NCI-H526 treated with DMSO at 0.1 percent for 48 hours (cell line): ENCODE measurements around the gene TMEM117.
"Not testable (repeated sequence)": the region's sequence is repeated elsewhere in the genome, so short reads cannot be mapped to it uniquely, and the experiment has no call there.

Experiments
- DNase-seq: peaks from one replicate; lab custom pipeline; 2025; lab: John Stamatoyannopoulos, UW

The TMEM117 gene

GRCh38 chr12:44223736-44224135 is 387.9 kb downstream of the TMEM117 start:
- no peak for DNase-seq

DNA sequence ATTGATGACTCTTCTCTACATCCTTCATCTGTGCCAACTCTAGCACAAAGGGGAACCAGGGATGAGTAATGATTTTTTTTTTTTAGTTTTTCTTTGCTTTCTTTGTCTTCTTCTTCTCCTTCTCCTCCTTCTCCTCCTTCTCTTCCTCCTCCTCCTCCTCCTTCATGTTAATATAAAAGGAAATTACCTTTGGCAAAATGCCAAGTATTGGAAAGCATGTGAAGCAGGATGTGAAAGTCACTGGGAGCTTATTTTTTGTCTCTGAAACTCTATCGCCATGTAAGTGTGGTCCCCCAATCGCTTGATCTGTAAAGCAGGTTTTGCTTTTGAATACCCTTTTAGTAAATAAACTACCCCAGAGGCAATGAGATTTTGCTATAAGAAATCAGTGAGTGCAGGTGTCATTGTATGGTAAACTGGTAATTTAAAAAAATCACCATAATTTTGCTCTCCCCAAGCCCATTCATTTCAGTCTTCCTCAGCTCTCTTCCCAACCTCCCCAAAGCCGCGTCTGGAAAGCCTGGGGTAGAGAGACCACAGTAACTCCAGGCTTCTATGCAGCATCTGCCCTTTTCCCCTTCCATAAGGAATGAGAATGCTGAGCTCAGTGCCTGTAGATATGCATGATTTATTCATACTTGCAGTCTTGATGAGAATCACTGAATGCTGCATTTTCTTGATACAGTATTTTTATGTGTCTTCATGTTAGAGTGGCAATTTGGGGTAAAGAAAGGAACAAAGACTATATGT is 388.7 kb downstream of the TMEM117 start:
- no peak for DNase-seq

GRCh38 chr12:44225149-44225510 is 389.2 kb downstream of the TMEM117 start:
- no peak for DNase-seq

DNA sequence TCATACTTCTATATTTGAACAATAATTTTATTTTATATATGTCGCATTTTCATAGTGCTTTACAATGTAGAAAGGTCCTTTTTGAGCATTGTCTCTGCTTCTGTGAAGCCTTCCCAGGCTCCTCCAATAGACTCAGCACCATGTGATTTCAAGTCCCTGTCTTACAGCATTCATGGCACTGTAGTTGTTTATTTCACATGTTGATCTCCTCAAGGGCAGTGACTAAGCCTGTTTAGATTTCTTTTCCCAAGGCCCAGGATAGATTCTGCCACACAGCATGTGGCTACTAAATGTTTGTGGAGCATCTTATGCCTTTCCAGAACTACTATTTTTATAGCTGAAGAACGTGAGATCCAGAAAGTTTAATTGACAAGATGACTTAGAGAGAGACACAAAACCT is 391.7 kb downstream of the TMEM117 start:
- no peak for DNase-seq

- DNase-seq, result no peak
Observed at GRCh38 chr12:44229846-44230245, 394.0 kb downstream of the TMEM117 start.

GRCh38 chr12:44235674-44236073 is 399.8 kb downstream of the TMEM117 start:
- no peak for DNase-seq

- DNase-seq, result no peak
Observed at GRCh38 chr12:44240186-44240585, 404.3 kb downstream of the TMEM117 start.

GRCh38 chr12:44245932-44246331 is 410.1 kb downstream of the TMEM117 start:
- no peak for DNase-seq

GRCh38 chr12:44246482-44247105 is 410.7 kb downstream of the TMEM117 start:
- DNase-seq, result no peak

- no peak for DNase-seq
Observed at GRCh38 chr12:44247588-44247987, 411.7 kb downstream of the TMEM117 start.

- DNase-seq, result no peak
Observed at GRCh38 chr12:44248436-44248835, 412.6 kb downstream of the TMEM117 start.

- DNase-seq, result not testable (repeated sequence)
Observed at GRCh38 chr12:44250440-44250839, 414.6 kb downstream of the TMEM117 start.

GRCh38 chr12:44253338-44253856 is 417.5 kb downstream of the TMEM117 start:
- no peak for DNase-seq

GRCh38 chr12:44258246-44258645 is 422.4 kb downstream of the TMEM117 start:
- no peak for DNase-seq

DNA sequence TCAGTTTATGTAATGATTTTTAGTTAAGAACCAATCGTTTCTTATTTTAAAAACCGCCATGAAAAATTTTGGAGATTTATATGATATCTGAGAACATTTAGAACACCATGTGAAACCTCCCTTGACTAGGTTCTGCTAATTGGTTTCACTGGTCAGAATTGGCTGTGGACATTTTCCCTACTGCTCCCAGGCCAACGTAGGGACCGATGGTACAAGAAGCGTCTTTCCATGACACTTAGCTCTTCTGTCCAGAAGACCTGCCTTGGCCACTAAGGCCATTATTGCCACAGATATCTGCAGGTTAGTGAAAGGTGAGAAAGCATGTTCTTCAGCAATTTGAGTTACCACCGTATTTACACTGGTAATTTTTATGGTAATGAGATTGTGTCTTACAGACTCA is 424.0 kb downstream of the TMEM117 start:
- no peak for DNase-seq

GRCh38 chr12:44260581-44260980 is 424.7 kb downstream of the TMEM117 start:
- no peak for DNase-seq

DNA sequence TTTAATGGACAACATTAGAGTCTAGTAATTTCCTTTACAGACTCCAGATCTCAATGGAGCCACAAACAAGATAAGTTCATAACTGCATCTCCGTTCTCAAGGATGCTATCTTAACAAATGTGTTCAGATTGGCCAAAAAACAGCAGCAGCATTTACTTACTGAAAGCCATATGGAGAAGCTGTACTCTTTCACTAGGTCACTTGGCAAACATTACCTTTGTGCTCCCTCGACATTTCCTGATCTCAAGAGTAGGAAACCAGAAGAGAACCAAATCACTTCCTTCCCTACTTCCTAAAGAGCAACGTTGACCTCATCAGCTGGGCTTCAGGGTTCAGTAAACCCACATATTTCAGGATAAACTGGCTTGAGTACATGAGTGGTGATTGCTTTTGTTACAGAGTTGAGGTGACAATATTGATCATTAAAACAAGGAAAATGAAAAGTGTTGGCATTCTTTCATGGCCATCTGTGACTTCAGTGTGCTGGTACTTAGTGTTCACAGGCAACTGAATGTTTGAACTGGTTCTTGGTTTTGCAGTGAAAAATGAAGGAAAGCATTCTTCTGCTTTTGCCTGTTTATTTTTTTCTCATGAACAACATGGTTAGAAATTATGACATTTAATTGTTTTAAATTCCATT is 449.6 kb downstream of the TMEM117 start:
- no peak for DNase-seq

DNA sequence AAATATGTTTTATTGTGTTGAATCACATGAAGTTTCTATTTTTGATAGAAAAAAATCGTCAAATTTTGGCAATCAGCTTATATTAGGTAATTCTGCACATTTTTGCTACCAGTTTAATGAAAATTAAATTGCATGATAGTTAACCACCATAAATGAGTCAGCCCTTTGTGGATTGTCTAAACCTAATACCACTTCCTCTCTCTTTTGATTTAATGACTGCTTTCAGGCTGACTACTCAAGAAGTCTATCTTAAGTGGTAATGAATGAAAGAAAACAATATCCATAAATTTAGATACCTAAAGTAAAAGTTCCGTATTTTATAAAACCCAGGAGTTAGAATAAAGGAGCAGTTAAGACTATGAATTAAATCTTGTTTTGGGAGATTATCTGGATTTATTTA is 450.5 kb downstream of the TMEM117 start:
- DNase-seq, result no peak

DNA sequence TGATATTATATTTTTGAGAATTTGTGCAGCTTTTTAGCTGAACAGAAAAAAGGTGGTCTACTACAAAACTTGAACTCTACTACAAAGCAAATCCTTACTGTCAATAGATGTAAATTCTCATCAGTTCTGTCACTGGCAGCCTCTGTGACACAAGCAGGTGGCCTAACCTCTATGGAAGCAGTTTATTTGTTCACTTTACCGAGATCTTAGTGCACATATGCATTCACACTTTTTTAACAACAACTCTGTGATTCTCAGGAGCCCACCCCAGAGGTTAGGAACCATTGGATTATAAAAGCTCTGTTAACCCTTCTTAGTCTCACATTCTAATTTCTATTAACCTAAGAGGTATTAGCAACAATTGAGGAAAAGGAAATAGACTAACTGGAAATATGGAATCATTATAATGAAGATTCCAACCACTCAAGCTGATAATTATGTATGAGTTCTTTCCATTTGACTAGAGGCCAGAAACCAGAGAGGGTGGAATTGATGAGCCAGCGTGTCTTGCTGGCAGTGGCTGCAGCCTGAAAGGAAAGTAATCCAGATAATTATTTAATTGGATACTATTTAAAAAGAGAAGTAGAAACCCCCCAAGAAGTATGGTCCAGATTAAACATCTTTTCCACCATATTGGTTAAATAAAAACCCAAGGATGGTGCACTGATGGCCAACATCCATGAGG is 451.1 kb downstream of the TMEM117 start:
- DNase-seq, result no peak

DNA sequence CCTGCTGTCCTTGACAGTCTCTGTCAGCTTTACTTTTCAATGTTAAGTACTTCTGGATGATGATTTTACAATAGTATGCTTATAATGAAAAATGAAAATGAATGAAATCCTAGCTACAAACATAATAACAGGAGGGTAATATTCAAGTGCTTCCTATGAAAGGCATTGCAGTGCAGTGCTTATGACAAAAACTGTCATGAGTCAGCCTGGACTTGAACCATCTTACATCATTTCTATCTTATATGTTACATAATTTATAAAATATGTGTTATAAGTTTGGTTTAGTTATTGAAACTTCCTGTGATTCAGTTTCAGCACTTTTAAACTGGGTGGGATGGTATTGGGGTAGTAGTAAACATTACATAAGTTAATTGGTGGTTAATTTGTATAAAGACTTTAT is 451.7 kb downstream of the TMEM117 start:
- no peak for DNase-seq

DNA sequence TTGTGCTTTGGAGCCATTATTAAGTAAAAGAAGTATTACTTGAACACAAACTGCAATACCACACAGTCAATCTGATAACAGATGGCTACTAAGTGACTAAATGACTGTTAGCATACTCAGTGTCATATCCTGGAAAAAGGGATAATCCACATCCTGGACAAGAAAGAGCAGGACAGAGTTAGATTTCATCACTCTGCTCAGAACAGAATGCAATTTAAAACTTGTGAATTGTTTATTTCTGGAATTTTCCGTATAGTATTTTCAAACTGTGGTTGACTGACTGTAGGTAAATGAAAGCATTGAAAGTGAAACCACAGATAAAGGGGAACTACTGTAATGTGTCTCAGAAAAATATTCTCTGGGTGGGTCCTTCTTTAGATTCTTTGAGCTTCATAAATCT is 458.8 kb downstream of the TMEM117 start:
- DNase-seq, result no peak

DNA sequence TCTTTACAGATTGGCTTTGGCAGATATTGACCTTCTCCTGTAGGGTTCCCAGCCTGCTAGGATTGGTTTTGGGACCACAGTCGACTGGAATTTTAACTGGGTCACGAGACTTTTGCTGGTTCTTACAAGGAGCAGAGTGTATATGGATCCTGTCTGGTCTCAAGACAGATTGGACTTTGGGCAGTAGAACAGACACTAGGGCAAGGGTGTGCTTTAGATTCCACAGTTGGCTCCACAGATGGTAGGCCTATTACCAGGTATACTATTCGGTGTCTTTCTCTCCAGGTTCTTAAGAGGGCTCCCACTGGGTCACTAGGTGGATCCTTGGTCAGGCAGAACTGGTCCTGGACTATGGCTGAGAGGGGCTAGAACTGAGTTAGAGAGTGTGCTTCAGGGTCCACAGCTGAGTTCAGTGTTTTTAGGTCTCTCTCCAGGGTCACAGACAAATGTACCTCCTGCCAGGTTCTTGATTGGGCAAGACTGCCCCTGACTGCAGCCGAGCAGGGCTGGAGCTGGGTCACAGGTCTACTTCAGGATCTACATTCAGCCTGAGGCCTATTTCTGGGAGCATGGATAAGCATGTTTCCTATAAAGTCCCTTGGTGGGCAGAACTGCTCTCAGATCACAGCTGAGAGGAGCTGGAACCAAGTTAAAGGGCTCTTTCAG is 460.2 kb downstream of the TMEM117 start:
- no peak for DNase-seq
